ENCODE measurements around the gene SIPA1L3. TPM values are rescaled to one million over a fixed set of nuclear protein-coding genes. Genes with fewer than 3 reads are reported as not detected.
"Not testable (repeated sequence)": the region's sequence is repeated elsewhere in the genome, so short reads cannot be mapped to it uniquely, and the experiment has no call there.

SIPA1L3 gene
- total RNA-seq, 1 experiment from 2014 or later, result 5.3 TPM

DNA sequence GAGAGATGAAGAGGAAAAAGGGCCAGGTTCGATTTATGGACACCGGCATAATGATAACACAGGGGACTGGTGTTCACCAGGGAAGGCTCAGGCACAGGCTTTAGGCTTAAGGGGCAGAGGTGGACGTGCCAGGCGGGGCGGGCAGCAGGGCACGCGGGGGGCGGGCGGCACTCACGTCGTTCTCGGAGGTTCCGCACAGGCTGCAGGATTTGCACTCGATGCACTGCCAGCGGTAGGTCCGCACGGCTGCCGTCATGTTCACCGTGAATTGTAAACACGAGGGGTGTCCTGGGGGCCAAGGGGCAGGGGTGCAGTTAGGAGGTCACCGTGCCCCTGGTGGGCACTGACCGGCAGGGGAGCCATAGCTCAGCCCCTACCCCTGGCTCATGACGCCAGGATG is 306.5 kb downstream of the SIPA1L3 start:
- no peak for DNase-seq (ENCODE audit: low spot score)

DNA sequence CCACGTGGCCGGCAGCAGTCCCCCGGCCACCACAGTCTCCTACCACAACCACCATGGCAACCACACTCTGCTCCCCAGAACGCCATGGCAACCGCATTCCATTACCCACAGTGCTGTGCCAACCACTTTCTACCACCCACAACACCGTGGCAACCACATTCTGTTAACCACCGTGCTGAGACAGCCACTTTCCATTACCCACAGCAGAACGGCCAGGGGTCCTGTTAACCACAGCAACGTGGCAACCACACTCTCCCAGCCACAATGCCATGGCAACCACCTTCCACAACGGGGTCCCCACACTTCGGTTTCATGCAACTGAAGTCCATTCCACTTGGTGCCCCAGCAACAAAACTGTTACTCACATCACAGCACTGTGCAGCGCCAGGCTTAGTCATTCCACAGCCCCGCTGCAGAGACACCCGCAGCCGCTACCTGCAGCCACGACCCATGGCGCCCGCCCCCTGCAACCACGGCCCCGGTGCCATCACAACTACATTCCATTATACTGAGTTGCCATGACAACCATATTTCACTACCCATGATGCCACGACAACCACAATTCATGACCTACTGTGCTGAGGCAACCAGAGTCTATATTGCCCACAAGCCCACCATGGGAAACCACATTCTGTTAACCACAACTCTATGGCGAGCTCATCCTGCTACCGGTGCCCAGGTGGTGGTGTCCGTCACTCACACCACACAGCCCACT is 307.1 kb downstream of the SIPA1L3 start:
- DNase-seq (ENCODE audit: low spot score), result peak; percentile 95

DNA sequence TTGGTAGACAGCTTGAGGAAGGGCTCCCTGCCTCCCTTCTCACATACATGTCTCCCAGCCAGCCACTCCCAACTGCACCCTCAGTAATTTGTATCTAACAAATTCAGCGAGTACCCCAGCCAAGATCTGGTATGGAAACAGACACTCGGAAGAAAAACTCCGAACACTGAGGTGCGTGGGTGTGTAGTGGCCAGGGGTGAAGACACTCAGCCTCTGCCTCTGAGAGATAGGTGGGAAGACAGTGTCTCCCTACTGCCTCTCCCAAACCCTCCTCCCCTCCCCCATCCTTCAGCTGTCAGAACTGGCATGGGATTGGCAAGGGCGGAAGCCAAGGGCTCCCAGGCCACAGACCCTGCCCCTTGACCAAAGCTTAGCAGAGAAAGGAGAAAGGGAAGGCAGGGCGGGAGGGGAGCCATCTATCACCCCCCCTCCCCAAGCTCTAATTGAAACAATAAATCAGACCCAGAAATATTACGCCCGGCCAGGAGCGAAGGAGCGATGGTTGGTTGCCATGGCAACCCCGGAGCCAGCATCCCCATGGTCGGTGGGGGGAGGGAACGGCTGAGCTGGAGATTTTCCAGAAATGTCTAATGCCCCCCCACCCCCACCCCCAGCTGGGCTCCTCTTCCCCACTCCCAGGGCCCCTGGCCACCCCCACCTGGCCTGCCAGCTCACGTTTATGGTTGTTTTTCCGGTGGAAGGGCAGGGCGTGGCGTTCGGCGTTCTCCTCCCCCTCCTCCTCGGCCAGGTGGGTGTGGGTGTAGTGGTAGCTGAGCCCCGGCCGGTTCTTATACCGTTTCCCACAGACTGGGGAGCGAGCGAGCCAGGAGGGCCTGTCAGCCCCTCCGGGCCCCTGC is 310.0 kb downstream of the SIPA1L3 start:
- no peak for DNase-seq (ENCODE audit: low spot score)

DNA sequence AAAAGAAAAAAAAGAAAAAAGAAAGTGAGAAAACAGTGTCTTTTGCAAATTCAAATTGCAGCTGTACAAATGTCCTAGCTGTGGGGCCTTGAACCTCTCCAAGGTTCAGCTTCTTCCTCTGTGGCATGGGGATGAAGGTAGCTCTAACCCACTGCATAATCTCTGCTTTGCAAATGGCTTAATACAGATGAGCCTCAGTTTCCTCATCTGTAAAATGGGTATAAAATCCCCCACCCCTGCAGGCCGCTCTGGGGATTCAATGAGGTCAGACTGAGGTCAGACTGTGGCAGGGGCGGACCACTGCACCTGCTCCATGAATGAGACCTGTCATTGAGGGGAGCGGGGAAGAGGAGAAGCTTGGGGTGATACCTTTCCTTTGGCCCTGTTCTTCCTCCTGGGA is 311.2 kb downstream of the SIPA1L3 start:
- DNase-seq (ENCODE audit: low spot score), result no peak

DNA sequence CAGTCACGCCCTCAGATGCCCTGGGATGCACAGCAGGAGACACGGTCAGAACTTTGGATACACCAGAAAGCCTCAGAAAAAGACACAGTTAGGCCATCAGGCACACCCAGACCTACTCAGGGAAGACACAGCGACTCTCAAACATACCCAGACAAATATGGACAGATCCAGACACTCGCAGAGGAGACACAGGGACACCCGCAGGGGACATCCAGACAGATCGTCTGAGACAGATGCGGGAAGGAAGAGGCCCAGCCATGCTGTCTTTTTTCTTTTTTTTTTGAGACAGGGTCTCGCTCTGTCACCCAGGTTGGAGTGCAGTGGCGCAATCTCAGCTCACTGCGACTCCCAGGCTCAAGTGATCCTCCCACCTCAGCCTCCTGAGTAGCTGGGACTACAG is 312.2 kb downstream of the SIPA1L3 start:
- DNase-seq (ENCODE audit: low spot score), result no peak

DNA sequence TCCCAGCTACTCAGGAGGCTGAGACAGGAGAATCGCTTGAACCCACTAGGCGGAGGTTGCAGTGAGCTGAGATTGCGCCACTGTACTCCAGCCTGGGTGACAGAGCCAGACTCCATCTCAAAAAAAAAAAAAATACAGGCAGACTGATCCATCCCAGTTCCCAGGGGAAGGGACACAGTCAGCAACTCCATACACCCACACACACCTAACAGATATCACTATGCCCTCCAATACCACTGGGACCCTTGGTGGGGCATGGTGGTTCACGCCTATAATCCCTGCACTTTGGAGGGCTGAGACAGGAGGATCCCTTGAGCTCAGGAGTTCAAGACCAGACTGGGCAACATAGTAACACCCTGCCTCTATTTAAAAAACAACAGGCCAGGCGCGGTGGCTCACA is 314.4 kb downstream of the SIPA1L3 start:
- no peak for DNase-seq (ENCODE audit: low spot score)

DNA sequence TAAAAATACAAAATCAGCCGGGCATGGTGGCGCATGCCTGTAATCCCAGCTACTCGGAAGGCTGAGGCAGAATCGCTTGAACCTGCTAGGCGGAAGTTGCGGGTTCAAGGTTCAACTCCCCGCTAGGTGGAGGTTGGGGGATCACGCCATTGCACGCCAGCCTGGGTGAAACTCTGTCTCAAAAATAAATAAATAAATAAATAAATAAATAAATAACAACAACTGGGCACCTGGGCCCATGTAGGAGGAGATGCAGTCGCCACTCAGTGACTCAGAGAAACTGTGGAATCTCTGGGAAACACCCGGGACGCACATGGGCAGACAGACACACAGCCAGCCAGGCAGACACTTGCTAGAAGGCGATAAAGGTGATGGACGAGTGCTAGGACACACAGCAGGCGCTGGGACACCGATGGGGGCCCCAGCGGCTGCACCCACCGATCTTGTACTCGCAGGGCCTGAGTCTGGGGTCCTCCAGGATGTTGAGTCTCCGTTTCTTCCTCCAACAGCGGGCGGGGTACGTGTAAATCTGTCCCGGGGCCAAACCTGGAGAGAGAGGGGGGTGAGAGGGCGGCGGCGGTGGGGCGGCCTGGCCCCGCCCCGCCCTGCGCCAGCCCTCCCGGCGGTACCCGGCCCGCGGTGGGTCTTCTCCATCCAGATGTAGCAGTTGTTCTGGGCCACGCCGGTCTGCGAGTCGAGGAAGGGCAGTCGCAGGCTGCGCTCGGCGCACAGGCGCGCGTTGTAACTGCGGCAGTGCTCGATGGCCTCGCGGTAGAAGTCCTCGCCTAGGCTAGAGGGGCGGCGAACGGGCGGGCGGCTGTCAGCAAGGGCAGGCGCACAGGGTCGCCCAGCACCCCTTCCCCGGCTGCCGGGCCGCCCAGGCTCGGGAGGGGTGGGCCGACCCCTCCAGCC is 315.2 kb downstream of the SIPA1L3 start:
- no peak for DNase-seq (ENCODE audit: low spot score)

DNA sequence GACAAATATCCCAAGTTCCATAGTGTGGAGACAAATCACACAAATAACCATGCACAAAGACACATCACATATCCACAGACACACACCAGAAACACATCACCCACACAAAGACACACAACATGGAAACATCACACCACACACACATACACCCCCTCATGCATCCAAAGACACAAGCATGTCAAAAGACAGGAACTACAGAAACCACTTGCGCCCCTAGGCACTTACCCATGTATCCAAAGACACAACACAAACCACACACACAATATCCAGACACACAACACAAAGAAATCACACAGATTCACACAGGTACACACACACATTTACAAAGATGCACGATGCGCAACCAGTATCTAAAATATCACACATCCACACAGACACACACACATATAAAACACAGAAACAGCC is 316.1 kb downstream of the SIPA1L3 start:
- no peak for DNase-seq (ENCODE audit: low spot score)

DNA sequence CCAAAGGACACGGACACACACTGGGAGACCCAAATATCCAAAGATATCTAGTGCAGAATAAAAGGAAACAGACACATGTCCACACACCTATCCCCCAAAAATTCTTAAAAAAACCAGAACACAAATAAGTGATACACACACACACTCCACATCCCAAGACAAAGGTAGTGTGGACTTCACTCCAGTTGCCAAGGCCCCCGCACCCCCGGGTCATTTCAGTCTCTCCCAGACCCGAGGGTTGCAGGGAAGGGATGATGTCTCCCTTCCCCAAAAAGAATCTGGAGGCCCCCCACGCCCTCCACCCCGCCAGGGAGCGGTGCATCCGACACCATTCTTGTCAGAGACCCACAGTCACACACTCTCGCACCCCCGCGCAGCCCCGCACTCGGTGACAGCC is 316.6 kb downstream of the SIPA1L3 start:
- DNase-seq (ENCODE audit: low spot score), result no peak

DNA sequence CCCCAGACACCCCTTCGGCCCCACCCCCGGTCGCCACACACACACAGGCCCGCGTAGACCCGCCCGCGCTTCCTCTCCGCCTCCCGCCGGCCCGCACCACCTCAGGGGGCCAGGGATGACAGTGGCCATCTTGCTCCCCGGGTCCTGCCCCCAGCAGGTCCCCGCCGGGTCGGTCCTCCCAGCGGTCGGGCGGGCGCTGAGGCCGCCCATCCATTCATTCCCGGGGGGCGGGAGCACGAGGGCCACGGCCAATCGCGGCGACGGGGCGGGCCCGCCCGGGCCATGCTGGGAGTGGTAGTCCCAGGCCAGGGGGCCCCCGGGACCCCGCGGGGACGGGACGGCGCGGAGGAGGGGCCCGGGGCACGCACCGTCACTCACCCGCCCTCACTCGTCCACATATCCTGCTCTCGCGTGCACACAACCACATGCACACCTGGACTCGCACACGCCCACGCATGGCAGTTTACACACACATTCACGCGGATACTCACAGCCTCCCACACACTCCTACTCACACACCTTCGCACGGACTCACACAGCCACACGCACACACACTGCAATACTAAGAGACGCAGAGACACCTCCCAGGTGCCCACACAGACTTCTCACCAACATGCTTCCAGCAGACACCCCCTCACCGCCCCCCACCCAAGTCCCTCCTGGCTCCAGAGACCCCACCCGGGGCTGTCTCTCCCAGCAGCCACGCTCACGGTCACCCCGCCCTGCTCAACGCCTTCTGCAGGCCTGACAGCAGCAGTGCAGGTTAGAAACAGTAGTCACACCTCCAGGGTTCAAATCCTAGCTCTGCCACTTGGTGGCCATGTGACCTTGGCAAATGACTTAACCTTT is 317.2 kb downstream of the SIPA1L3 start, which contains the start of gene DPF1:
DPF1 (minus strand) TSS at position 209 of the 849 bp plus-strand sequence; CDS start at position 129, 80 bp downstream.
- DNase-seq (ENCODE audit: low spot score), result peak; percentile 79

DNA sequence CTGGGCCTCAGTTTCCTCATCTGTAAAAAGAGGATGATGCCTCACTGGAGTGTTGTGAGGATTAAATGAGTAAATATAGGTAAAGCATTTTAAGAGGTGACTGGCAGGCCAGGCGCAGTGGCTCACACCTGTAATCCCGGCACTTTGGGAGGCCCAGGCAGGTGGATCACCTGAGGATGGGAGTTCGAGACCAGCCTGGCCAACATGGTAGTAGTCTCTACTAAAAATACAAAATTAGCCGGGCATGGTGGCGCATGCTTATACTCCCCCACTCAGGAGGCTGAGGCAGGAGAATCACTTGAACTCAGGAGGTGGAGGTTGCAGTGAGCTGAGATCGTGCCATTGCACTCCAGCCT is 317.8 kb downstream of the SIPA1L3 start:
- DNase-seq (ENCODE audit: low spot score), result not testable (repeated sequence)

DNA sequence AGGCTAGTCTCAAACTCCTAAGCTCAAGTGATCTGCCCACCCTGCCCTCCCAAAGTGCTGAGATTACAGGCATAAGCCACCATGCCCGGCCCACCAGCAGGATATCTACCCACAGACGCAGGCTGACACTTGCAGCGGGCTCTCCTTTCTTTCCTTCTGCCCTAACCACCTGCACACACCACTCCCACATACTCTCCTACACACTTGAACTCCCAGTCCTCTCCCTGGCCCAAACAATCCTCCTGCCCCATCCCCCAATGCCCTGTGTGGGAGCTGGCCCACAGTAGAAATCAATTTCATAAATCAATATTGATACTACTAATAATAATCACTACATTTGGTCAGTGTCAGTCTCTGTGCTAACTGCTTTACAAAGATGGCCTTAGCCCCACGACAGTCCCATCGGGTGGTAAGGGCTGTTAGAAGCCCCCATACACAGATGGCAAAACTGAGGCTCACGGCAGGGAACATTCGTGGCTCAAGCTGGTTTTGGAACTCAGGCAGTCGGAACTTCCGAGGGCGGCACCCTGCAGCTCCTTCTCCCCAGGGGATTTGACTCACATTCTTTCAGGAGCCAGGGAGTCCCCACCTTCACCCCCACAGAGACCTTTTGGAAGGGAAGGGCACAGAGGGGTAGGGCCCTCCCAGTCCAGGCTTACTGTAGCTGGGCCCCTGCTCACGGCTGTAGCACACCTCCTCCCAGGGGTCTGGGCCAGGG is 320.4 kb downstream of the SIPA1L3 start:
- DNase-seq (ENCODE audit: low spot score), result no peak

DNA sequence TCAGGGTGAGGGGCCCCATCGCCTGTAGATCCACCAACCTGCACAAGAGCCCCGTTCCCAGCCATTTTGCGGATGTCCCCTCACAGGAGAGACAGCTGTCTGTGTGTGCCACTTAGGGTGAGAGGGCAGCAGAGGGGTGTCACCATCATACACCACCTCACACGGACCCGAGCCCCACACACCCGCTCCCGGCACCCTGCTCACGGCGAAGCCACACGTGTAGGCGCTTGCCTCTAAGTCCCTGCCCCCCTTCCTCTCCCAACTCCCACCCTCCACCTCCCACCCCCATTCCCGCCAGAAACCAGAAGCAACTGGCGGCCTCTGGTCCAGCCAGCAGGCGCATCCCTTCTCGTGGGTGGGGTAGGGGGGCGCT is 321.0 kb downstream of the SIPA1L3 start:
- no peak for DNase-seq (ENCODE audit: low spot score)

DNA sequence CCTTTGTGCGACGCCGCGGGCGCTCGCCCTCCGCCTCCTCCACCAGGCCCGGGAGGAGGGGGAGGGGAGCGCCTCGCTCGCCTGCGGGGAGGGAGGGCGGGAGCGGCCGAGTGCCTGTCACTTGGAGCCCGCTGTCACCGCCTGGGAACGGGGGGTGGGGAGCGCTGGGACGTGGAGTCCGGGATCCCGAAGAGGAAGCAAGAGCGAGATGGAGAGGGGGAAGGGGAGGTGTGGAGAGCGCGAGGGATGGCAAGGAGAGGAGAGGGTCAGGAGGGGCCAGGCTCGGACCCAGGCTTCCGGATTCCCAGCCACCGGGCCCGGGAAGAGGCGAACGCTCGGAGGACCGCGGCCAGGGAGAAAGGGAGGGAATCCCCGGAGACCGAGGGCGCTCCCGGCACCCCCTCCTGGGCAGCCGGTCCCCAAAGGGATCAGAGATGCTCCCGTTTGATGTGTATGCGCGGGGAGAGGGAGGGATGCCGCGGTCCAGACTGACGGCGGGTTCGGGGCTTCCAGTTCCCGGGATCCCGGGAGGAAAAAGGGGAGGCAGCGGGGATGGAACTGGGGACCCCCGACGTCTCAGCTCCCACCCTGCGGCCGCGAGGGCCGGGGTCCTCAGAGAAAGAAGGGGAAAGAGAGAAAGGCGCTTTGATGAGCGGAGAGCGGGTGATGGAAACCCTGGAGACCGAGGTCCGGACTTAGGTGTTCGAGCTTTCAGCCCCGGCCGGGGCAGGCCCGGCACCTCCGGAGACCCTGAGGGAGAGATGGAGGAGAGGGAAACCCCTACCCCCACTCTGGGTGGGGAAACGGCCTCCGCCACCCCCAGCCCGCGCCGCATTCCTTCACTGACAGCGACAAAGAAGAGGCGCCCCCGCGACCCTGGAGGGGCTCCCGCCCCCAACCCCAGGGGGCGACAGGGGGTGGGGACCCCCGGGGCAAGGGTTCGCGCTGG is 321.8 kb downstream of the SIPA1L3 start:
- DNase-seq (ENCODE audit: low spot score), result no peak

DNA sequence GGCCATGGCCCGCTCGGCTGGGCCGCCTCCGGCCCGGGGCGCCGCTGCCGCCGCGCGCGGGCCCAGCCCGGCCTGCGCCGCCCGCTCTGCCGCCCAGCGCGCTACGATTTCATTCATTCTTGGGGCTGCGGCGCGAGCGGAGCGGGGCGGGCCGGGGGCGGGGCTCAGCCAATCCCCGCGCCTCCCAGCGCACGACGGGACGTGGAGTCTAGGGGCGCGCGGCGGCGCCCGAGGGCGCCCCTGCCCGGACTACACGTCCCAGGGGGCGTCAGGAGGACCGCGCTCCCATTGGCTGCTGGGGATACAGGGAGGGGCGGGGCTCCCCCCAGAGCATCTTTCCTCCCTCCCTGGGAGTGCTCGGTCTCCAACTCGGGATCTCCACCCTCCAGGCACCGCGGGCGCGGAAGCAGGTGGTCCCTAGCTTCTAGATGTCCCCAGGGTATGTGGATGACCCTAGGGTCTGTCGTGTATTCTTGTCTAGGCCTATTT is 322.6 kb downstream of the SIPA1L3 start:
- peak; percentile 89 for DNase-seq (ENCODE audit: low spot score)

DNA sequence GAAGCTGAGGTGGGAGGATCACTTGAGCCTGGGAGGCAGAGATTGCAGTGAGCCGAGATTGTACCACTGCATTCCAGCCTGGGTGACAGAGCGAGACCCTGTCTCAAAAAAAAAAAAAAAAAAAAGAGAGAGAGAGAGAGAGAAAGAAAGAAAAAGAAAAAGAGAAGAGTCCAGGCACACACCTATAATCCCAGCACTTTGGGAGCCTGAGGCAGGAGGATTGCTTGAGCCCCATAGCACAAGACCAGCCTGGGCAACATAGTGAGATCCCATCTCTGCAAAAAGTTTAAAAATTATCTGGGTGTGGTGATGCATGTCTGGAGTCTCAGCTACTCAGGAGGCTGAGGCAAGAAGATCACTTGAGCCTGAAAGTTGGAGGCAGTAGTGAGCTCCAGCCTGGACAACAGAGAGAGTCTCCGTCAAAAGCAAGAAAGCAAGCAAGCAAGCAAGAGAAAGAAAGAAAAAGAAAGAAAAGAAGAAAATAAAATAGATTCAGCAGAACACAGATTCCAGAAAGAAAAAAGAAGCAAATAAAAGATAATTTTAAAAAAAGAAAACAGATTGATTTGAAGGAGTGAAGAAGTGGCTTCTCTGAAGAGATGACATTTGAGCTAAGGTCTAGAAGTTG is 323.6 kb downstream of the SIPA1L3 start:
- DNase-seq (ENCODE audit: low spot score), result not testable (repeated sequence)

DNA sequence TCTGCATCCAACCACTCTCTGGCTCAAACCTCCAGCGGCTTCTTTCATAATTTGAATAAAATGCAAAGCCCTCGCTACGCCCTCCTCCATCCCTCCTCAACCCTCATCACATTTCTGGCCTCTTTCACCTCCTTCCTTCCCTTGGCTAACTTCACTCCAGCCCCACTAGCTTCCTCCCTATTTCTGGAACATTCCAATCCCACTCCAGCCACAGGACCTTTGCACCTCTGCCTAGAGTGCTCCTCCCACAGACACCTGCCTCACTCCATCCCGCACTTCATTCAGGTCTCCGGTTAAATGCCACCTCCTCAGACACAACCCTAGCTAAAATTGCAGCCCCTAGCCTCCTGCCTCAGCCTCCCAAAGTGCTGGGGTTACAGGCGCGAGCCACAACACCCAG is 324.9 kb downstream of the SIPA1L3 start:
- DNase-seq (ENCODE audit: low spot score), result no peak

DNA sequence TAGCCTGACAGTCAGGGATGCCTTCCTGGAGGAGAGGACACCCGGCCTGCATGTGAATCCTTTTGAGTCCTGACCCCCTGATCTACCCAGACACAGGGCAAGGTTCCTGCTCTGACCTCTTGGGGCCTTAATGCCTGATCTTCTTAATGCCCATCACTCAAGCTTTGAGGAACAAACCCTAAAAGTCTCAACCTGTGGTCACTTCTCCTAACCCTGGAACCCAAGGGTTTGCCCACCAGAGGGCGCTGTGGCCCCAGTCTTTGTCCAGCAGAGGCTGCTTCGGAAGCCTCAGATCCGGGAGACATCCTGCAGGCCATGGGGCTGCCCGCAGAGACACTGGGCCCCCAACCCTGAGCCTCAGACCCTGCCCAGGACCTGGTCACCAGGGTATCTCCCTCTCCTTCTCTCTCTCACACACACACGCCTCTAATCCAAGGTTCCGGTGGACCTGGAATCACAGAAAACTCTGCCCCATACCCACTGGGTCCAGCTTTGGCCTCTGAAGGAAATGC is 326.8 kb downstream of the SIPA1L3 start:
- DNase-seq (ENCODE audit: low spot score), result peak; percentile 67

All from H4 (cell line).